RWPE2 (cell line): ENCODE data around the gene SCTR.

Experiments
- ATAC-seq: fragments of 200-7000 bp; cut with Tn5 transposase; 3 replicates; pipeline ENCODE4 v1.9.1; 2021; ENCODE audit warnings: low read depth
- DNase-seq: peaks from one replicate; pipeline ENCODE4 v3.0.0-alpha.2; 2020; ENCODE audit warnings: low spot score
- H3K27ac ChIP-seq: fragments of 450-650 bp; 2 replicates; pipeline ENCODE4 v1.5.1; 2017; ENCODE audit warnings: mild to moderate bottlenecking; ENCODE audit not compliant: poor library complexity, severe bottlenecking
- H3K27me3 ChIP-seq: fragments of 250-450 bp; sonication (Bioruptor Pico); 2 replicates; pipeline ENCODE4 v1.5.1; 2021; ENCODE audit warnings: mild to moderate bottlenecking, moderate library complexity; ENCODE audit not compliant: insufficient read depth, poor library complexity, severe bottlenecking
- H3K36me3 ChIP-seq: fragments of 250-450 bp; sonication (Bioruptor Pico); 2 replicates; pipeline ENCODE4 v1.5.1; 2020; ENCODE audit warnings: low read depth, mild to moderate bottlenecking, moderate library complexity
- H3K4me1 ChIP-seq: fragments of 250-450 bp; sonication (Bioruptor Pico); 2 replicates; pipeline ENCODE4 v1.5.1; 2021; ENCODE audit warnings: mild to moderate bottlenecking, moderate library complexity; ENCODE audit not compliant: insufficient read depth, poor library complexity, severe bottlenecking
- H3K4me3 ChIP-seq: fragments of 250-450 bp; sonication (Bioruptor Pico); 2 replicates; pipeline ENCODE4 v1.5.1; 2021; ENCODE audit warnings: mild to moderate bottlenecking, moderate library complexity; ENCODE audit not compliant: severe bottlenecking
- H3K9me3 ChIP-seq: fragments of 250-450 bp; sonication (Bioruptor Pico); 2 replicates; pipeline ENCODE4 v1.5.1; 2021; ENCODE audit warnings: mild to moderate bottlenecking, moderate library complexity; ENCODE audit not compliant: severe bottlenecking
- TF ChIP-seq, protein P1 (sequence below): fragments of 450-650 bp; IDR thresholded peaks from one replicate; pipeline ENCODE4 v1.5.1; 2017; ENCODE audit warnings: mild to moderate bottlenecking, moderate library complexity; ENCODE audit not compliant: poor library complexity, severe bottlenecking

SCTR gene

DNA sequence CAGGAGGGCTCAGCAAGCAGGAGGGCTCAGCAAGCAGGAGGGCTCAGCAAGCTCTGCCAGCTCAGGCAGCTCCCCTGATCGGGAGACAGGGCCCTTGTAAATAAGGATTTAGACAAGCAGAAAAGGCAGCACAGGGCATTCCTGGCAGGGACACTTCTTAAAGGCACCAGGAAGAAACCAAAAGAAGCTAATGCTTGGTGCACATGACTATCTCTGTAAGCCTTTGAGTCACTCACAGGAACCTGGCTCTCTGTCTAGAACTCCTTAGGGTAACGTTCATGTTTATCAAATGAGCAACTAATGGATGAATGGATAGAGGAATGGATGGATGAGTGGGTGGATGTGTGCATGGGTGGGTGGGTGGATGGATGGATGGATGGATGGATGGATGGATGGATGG lies 64.2 kb downstream of the SCTR start:
- H3K27ac ChIP-seq: no peak overlapping the region
- no peaks in the 10 kb centered on the region for H3K9me3 ChIP-seq
- H3K4me1 ChIP-seq: no peaks in the 10 kb centered on the region
- no peaks in the 10 kb centered on the region for H3K27me3 ChIP-seq
- TF ChIP-seq, protein P1, sequence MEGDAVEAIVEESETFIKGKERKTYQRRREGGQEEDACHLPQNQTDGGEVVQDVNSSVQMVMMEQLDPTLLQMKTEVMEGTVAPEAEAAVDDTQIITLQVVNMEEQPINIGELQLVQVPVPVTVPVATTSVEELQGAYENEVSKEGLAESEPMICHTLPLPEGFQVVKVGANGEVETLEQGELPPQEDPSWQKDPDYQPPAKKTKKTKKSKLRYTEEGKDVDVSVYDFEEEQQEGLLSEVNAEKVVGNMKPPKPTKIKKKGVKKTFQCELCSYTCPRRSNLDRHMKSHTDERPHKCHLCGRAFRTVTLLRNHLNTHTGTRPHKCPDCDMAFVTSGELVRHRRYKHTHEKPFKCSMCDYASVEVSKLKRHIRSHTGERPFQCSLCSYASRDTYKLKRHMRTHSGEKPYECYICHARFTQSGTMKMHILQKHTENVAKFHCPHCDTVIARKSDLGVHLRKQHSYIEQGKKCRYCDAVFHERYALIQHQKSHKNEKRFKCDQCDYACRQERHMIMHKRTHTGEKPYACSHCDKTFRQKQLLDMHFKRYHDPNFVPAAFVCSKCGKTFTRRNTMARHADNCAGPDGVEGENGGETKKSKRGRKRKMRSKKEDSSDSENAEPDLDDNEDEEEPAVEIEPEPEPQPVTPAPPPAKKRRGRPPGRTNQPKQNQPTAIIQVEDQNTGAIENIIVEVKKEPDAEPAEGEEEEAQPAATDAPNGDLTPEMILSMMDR: no peak
- DNase-seq (no peak), ATAC-seq (no peak)
- no peak overlapping the region for H3K4me3 ChIP-seq
- H3K36me3 ChIP-seq: no peaks in the 10 kb centered on the region

DNA sequence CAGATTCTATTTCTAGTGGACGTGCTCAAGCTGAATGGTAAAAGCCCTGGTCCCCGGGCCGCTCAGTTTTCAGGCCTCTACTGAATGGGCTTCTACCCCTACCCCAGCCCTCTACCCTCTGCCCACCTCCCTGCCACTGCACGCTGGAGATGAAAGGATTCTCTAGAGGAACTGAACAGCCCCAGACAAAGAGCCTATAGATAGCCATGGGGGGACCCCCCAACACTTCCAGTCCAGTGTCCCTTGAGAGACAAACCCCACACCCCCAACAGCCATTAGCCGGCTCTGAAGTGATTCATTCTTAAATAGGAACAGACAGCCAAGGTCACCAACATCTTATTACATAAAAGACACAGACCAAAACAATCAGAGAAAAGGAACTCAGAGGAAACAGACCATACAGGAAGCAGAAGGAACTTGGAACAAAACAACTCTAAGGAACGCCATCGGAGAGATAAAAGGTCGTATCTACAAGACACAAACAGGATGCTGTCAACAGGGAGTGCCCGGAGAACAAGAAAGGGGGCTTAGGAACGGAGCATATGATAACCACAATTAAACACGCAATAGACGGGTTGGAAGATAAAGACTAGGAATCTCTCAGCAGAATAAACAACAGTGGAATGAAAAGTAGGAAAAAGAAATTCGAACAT lies 69.1 kb downstream of the SCTR start:
- H3K4me3 ChIP-seq: no peak overlapping the region
- H3K4me1 ChIP-seq: no peaks in the 10 kb centered on the region
- no peaks in the 10 kb centered on the region for H3K9me3 ChIP-seq
- ATAC-seq: no peak
- H3K27me3 ChIP-seq: no peaks in the 10 kb centered on the region
- H3K36me3 ChIP-seq: no peaks in the 10 kb centered on the region
- TF ChIP-seq, protein P1: no peak
- H3K27ac ChIP-seq: no peak overlapping the region
- no peak for DNase-seq

DNA sequence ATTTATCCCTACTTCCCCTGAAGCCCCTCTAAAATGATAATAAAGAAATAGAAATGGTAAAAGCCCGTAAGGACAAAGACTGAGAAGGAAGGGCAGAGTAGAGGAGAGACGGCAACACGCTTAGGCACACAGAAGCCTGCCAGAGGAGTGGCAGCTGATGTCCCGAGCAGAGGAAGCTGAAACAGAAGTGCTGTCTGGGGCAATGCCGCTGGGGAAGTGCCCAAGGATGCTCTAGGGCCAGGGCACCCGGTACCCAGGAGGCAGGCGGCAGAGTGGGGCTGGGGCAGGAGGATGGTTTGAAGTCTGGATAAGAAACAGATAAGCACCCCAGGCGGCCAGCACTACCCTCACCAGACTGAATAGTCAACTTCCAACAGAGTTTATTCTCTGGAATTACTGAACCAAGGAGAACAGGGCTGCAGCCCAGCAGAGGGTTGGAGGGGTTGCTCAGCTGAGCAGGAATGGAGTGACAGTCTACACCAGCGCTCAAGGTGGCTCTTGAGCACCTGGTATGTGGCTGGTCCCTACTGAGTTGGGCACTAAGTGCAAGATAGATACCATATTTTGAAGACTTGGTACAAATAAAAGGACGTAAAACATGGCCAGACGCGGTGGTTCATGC lies 70.2 kb downstream of the SCTR start:
- Histone ChIP-seq H3K36me3 (no peaks in the 10 kb centered on the region), H3K27me3 (no peaks in the 10 kb centered on the region)

DNA sequence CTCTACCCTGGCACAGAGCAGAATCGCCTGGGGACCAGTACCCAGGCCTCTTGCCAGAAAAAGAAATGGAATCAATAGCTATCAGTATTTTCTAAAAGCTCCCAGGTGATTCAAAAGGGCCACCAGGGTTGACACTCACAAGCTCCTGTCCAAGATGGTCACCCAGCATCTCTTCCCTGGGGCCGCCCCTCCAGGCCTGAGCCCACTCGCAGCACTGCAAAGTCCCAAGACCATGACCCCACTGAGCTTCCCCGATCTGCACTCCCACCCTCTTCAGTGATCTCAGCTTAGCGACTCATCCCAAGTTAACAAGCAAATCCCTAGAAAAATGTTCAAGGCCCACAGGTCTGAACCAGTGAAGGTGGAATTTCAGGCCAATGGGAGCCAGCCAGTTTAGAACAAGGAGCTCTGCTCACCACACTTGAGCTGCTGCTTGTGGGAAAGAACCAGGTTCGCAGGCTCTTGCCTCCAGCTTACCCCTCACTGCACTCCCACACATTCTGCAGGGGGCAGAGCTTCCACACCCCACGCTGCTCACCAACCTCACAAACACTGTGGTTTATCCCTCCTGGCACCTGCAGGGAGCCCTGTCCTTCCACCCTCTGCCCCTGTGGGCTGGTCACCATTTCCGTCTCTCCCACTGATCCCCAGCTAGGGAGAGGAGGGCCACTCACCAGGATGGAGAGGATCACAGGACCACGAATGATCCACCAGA lies 72.8 kb downstream of the SCTR start:
- ATAC-seq: no peak
- no peaks in the 10 kb centered on the region for H3K36me3 ChIP-seq
- TF ChIP-seq, protein P1: no peak
- peaks cover 4% of the 10 kb centered on the region for H3K27me3 ChIP-seq
- no peaks in the 10 kb centered on the region for H3K9me3 ChIP-seq
- H3K4me1 ChIP-seq: no peaks in the 10 kb centered on the region
- no peak overlapping the region for H3K4me3 ChIP-seq
- no peak for DNase-seq
- H3K27ac ChIP-seq: no peak overlapping the region

More for the DNA sequence above, 70.2 kb downstream of the SCTR start:
- no peak overlapping the region for H3K4me3 ChIP-seq
- DNase-seq: no peak
- H3K27ac ChIP-seq: no peak overlapping the region
- no peak for ATAC-seq
- no peaks in the 10 kb centered on the region for H3K9me3 ChIP-seq
- no peaks in the 10 kb centered on the region for H3K4me1 ChIP-seq
- TF ChIP-seq, protein P1: no peak

DNA sequence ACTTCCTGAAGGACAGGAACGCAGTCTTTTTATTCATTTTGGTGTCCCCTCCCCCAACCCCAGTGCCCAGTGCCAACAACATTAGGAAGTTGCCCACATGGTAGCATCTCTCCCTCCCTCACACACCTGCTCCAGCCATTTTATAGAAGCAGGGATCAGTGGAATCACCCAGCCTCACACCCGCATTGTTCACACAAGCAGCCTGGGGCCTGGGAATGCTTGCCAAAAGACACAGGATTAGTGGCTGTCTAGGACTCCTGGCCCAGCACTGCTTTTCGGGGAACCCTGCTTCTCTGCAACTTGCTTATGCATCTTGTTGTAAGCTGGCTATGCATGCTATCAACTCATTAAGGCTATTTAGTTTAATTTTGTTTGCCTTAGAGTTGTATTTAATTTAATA lies 74.8 kb downstream of the SCTR start:
- TF ChIP-seq, protein P1: no peak
- peaks cover 4% of the 10 kb centered on the region for H3K27me3 ChIP-seq

More for the DNA sequence above, 74.8 kb downstream of the SCTR start:
- DNase-seq (no peak), ATAC-seq (no peak)
- no peak overlapping the region for H3K4me3 ChIP-seq
- no peaks in the 10 kb centered on the region for H3K4me1 ChIP-seq
- H3K36me3 ChIP-seq: no peaks in the 10 kb centered on the region
- no peaks in the 10 kb centered on the region for H3K9me3 ChIP-seq
- H3K27ac ChIP-seq: no peak overlapping the region
